Endothelial cell (in vitro differentiated cells): Measurements from ENCODE around the gene EFCAB6. TPM values are rescaled to one million over a fixed set of nuclear protein-coding genes. Genes with fewer than 3 reads are reported as not detected.

Source experiments
- DNase-seq: peaks from one replicate; pipeline ENCODE4 v3.0.0; 2021; ENCODE audit warnings: low spot score
- H3K27ac Mint-ChIP-seq: one replicate; pipeline ENCODE4 v1.8.0; 2021; ENCODE audit warnings: mixed read lengths, inconsistent platforms; ENCODE audit not compliant: unreplicated experiment
- H3K27me3 Mint-ChIP-seq: one replicate; pipeline ENCODE4 v1.8.0; 2021; ENCODE audit warnings: mild to moderate bottlenecking, moderate library complexity, mixed read lengths, inconsistent platforms; ENCODE audit not compliant: unreplicated experiment
- H3K36me3 Mint-ChIP-seq: one replicate; pipeline ENCODE4 v1.8.0; 2021; ENCODE audit warnings: mild to moderate bottlenecking, low read depth, mixed read lengths, inconsistent platforms; ENCODE audit not compliant: unreplicated experiment
- H3K4me1 Mint-ChIP-seq: one replicate; pipeline ENCODE4 v1.8.0; 2021; ENCODE audit warnings: mild to moderate bottlenecking, mixed read lengths, inconsistent platforms; ENCODE audit not compliant: unreplicated experiment
- H3K4me3 Mint-ChIP-seq: one replicate; pipeline ENCODE4 v1.8.0; 2021; ENCODE audit warnings: mild to moderate bottlenecking, mixed read lengths, inconsistent platforms; ENCODE audit not compliant: unreplicated experiment
- H3K9me3 Mint-ChIP-seq: one replicate; pipeline ENCODE4 v1.8.0; 2021; ENCODE audit warnings: mixed read lengths, inconsistent platforms; ENCODE audit not compliant: unreplicated experiment
- total RNA-seq: library from RNA; stranded (reverse); fragmentation: NEBNext Ultra II Directional; extraction: Animal tissue kit (Norgen Biotek cat#: 25700); gene quantifications from one replicate; pipeline ENCODE4 v1.2.1, GENCODE V29; 2021; ENCODE audit not compliant: unreplicated experiment
- TF ChIP-seq, protein P1 (sequence below): fragments of 200-600 bp; sonication (generic); IDR thresholded peaks from one replicate; pipeline ENCODE4 v1.5.0; 2021; ENCODE audit warnings: antibody characterized with exemption; ENCODE audit not compliant: unreplicated experiment

The EFCAB6 gene
- total RNA-seq, 1 donor from 2014 or later = 0.69 TPM

- no peak overlapping the region for H3K4me3 Mint-ChIP-seq
- no peak for DNase-seq
- TF ChIP-seq, protein P1, sequence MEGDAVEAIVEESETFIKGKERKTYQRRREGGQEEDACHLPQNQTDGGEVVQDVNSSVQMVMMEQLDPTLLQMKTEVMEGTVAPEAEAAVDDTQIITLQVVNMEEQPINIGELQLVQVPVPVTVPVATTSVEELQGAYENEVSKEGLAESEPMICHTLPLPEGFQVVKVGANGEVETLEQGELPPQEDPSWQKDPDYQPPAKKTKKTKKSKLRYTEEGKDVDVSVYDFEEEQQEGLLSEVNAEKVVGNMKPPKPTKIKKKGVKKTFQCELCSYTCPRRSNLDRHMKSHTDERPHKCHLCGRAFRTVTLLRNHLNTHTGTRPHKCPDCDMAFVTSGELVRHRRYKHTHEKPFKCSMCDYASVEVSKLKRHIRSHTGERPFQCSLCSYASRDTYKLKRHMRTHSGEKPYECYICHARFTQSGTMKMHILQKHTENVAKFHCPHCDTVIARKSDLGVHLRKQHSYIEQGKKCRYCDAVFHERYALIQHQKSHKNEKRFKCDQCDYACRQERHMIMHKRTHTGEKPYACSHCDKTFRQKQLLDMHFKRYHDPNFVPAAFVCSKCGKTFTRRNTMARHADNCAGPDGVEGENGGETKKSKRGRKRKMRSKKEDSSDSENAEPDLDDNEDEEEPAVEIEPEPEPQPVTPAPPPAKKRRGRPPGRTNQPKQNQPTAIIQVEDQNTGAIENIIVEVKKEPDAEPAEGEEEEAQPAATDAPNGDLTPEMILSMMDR = no peak
- H3K27ac Mint-ChIP-seq = no peak overlapping the region
- peaks cover 7% of the 10 kb centered on the region for H3K27me3 Mint-ChIP-seq
- no peaks in the 10 kb centered on the region for H3K4me1 Mint-ChIP-seq
- H3K36me3 Mint-ChIP-seq = no peaks in the 10 kb centered on the region
- no peaks in the 10 kb centered on the region for H3K9me3 Mint-ChIP-seq
Measured at GRCh38 chr22:43530349-43531201, 281.5 kb downstream of the EFCAB6 start.

DNA sequence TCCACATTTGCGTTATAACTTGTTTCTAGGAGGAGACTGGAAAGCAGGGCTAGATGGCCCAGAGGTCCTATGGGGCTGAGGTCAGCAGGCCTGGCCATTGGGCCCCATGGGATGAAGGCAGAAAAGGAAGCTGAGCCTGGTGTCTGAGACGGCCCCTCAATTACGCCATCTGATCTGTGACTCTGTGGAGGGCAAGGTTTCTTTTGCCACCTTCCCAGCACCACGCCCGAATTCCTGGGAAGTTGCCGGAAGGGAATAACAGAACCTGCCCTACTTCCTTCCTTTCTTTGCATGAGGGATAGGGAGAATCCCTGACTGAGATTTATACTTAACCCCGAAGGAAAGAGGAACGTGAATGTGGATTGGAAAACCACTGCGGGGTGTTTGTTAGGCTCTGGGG lies 282.2 kb downstream of the EFCAB6 start:
- Mint-ChIP-seq H3K36me3 (no peaks in the 10 kb centered on the region), H3K27ac (no peak overlapping the region)

GRCh38 chr22:43529461-43529860 lies 282.6 kb downstream of the EFCAB6 start:
- no peaks in the 10 kb centered on the region for H3K9me3 Mint-ChIP-seq
- H3K27ac Mint-ChIP-seq = no peak overlapping the region
- H3K27me3 Mint-ChIP-seq = peaks cover 7% of the 10 kb centered on the region
- TF ChIP-seq, protein P1 = no peak
- DNase-seq = no peak
- H3K4me1 Mint-ChIP-seq = no peaks in the 10 kb centered on the region
- H3K36me3 Mint-ChIP-seq = no peaks in the 10 kb centered on the region
- no peak overlapping the region for H3K4me3 Mint-ChIP-seq

More for the DNA sequence above, 282.2 kb downstream of the EFCAB6 start:
- DNase-seq = no peak
- H3K4me3 Mint-ChIP-seq = no peak overlapping the region
- TF ChIP-seq, protein P1 = no peak
- peaks cover 7% of the 10 kb centered on the region for H3K27me3 Mint-ChIP-seq
- no peaks in the 10 kb centered on the region for H3K4me1 Mint-ChIP-seq
- H3K9me3 Mint-ChIP-seq = no peaks in the 10 kb centered on the region

DNA sequence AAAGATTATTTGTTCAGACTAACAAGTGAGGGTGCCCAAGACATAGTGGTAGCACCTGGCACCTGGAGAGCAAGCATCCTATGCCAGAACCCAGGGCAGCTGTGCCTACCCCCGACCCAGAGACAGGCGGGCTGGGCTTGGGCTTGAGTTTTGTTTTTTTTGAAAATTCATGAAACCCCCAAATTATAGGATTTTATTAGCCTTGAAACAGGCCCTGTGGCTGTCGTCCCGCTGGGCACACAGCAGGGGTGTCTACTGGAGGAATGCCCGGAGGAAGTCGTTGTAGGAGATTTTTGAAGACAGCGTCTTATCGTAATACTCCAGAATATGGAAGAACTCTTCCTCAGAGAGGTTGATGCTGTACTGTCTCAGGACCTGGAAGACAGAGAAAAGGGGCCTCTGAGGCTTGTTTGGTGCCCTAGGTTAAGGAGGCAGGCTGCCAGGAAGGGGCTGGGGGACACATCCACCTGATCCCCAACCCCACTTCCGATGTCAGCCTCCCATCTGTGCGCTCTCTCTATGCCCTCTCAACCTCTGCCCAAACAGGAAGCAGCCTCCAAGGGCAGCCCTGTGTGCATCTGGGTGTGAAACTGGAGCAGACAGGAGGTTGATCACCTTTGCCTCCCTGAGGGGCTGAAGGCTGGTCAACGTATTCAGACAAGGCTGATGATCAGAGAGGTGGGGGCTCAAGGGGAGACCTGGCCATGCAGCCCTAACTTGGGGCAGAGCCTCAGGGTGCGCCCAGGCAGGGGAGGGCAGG lies 283.3 kb downstream of the EFCAB6 start:
- TF ChIP-seq, protein P1 = no peak
- H3K36me3 Mint-ChIP-seq = no peaks in the 10 kb centered on the region
- no peak overlapping the region for H3K27ac Mint-ChIP-seq
- H3K4me3 Mint-ChIP-seq = no peak overlapping the region
- no peaks in the 10 kb centered on the region for H3K4me1 Mint-ChIP-seq
- H3K9me3 Mint-ChIP-seq = no peaks in the 10 kb centered on the region
- H3K27me3 Mint-ChIP-seq = peaks cover 4% of the 10 kb centered on the region
- no peak for DNase-seq

DNA sequence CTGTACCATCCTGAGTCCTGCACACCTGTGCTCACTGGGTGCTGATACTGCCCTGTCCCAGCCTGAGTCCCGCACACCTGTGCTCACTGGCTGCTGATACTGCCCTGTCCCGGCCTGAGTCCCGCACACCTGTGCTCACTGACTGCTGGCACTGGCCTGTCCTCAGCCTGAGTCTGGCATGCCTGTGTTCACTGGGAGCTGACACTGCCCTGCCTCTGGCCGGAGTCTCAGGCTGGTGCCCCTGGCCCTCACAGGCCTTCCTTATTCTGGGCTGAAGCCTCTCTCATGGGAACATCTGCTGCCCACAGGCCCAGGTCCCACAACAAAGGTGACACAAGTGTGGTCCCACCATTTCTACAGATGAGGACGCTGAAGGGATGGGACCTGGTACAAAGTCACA lies 285.2 kb downstream of the EFCAB6 start:
- no peak overlapping the region for H3K4me3 Mint-ChIP-seq
- no peak overlapping the region for H3K27ac Mint-ChIP-seq
- H3K36me3 Mint-ChIP-seq = no peaks in the 10 kb centered on the region
- no peak for DNase-seq
- H3K9me3 Mint-ChIP-seq = no peaks in the 10 kb centered on the region
- no peaks in the 10 kb centered on the region for H3K4me1 Mint-ChIP-seq
- H3K27me3 Mint-ChIP-seq = peaks cover 2% of the 10 kb centered on the region
- TF ChIP-seq, protein P1 = no peak
